OCI-LY3 (cell line): ENCODE data around the gene SLC27A4.
A peak's percentile ranks its signal among the peaks of the same experiment; 100 is the strongest.

Experiments used
- H2AFZ ChIP-seq: fragments of 200-600, 300-600 bp; shearing (Covaris generic); 2 replicates; pipeline ENCODE4 v1.6.0; 2014; ENCODE audit warnings: antibody characterized with exemption, low read depth, low read length
- H3K27ac ChIP-seq: fragments of 200-600, 300-600 bp; sonication (generic); 2 replicates; pipeline ENCODE4 v1.5.1; 2014; ENCODE audit warnings: mild to moderate bottlenecking, low read length, moderate library complexity, mixed read lengths
- H3K27me3 ChIP-seq: fragments of 200-600, 300-600 bp; sonication (generic); 2 replicates; pipeline ENCODE4 v1.6.1; 2014; ENCODE audit warnings: low read depth, low read length, mixed read lengths
- H3K36me3 ChIP-seq: fragments of 200-600, 300-600 bp; sonication (generic); replicated peaks from 2 replicates; pipeline ENCODE3; 2014; ENCODE audit warnings: low read depth, low read length, mixed read lengths
- H3K4me1 ChIP-seq: fragments of 300-600, 200-600 bp; sonication (generic); 2 replicates; pipeline ENCODE4 v1.6.1; 2014; ENCODE audit warnings: low read length, mixed read lengths
- H3K4me2 ChIP-seq: fragments of 200-600, 300-600 bp; sonication (generic); 2 replicates; pipeline ENCODE4 v1.6.1; 2014; ENCODE audit warnings: low read length, mixed read lengths
- H3K4me3 ChIP-seq: fragments of 300-600, 200-600 bp; sonication (generic); 2 replicates; pipeline ENCODE4 v1.5.1; 2014; ENCODE audit warnings: antibody characterized with exemption, mild to moderate bottlenecking, low read length, moderate library complexity
- H3K79me2 ChIP-seq: fragments of 300-600, 200-600 bp; shearing (Covaris generic); 2 replicates; pipeline ENCODE4 v1.6.1; 2014; ENCODE audit warnings: mild to moderate bottlenecking, low read length, mixed read lengths
- H3K9ac ChIP-seq: fragments of 300-600, 200-600 bp; shearing (Covaris generic); 2 replicates; pipeline ENCODE4 v1.6.0; 2014; ENCODE audit warnings: mild to moderate bottlenecking, low read length, moderate library complexity
- H3K9me3 ChIP-seq: fragments of 200-600, 300-600 bp; shearing (Covaris generic); 2 replicates; pipeline ENCODE4 v1.6.1; 2014; ENCODE audit warnings: low read length, mixed read lengths; ENCODE audit not compliant: insufficient read depth
- H4K20me1 ChIP-seq: fragments of 200-600, 300-600 bp; sonication (generic); 2 replicates; pipeline ENCODE4 v1.6.1; 2016; ENCODE audit warnings: low read length, mixed read lengths; ENCODE audit not compliant: insufficient read depth
- EZH2phosphoT487 ChIP-seq: fragments of 200-600 bp; shearing (Covaris generic); IDR thresholded peaks from 2 replicates; pipeline ENCODE4 v1.6.1; 2018; ENCODE audit warnings: antibody characterized with exemption, mixed run types, low read depth
- TF ChIP-seq, protein P1 (sequence below): fragments of 200-600, 300-600 bp; sonication (generic); IDR thresholded peaks from 2 replicates; pipeline ENCODE4 v1.5.1; 2014; ENCODE audit warnings: antibody characterized with exemption, low read length, low read depth

Gene SLC27A4

DNA sequence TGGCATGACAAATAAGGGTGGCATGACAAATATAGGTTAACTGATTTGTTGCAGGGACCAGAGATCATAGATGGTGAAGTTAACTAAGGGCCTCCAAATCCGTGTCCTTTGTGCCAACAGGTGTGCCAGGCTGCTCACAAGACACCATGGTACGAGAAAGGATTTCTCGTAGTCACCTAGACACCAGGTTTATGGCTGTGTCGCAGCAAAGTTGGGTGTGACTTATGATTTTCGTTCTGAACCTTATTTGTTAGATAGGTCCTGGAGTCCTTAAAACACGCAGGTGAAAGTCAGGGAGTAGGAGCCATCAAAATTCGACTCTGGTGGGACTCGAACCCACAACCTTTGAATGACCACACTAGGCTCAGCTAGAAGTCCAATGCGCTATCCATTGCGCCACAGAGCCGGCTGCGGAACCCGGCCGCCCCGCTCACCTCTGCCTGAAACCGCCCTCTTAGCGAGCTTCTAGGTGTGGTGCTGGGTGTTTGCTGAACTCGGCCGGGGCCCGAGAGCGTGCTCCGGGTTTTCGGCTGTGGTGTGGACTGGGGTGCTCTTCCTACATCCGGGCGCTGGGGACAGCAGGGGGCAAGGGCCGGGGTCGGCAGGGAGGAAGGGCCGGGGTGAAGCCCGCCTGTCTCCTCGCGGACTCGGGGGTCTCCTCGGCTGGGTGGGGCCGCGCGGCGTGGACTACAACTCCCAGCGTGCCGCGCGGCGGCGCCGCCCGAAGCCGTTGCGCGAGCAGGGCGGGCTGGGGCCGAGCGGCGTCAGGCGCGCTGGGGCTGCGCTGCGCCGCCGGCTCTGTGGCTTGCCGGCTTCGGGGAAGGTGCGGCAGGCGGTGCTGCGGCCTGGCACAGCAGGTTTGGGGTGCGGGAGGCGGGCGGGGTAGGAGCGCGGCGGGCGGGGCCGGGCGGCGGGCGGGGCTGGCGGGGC, at the start of gene SLC27A4:
Gene SLC27A4, plus strand, starts transcription at position 767 of the 930 bp plus-strand sequence. CDS start 2,606 bp downstream, outside the sequence.
- H3K9ac ChIP-seq: peak within 1 kb of the TSS; percentile 78
- peak within 1 kb of the TSS; percentile 97 for H2AFZ ChIP-seq
- peaks cover 11% of the 10 kb centered on the region for H3K36me3 ChIP-seq
- H4K20me1 ChIP-seq: no peaks in the 10 kb centered on the region
- peaks cover 7% of the 10 kb centered on the region for H3K79me2 ChIP-seq
- peak within 1 kb of the TSS; percentile 95 for H3K4me3 ChIP-seq
- peaks cover 5% of the 10 kb centered on the region for H3K4me1 ChIP-seq
- peak within 1 kb of the TSS; percentile 100 for H3K4me2 ChIP-seq
- H3K9me3 ChIP-seq: no peaks in the 10 kb centered on the region
- no peaks in the 10 kb centered on the region for H3K27me3 ChIP-seq
- peak within 1 kb of the TSS; percentile 48 for H3K27ac ChIP-seq
- TF ChIP-seq, protein P1, sequence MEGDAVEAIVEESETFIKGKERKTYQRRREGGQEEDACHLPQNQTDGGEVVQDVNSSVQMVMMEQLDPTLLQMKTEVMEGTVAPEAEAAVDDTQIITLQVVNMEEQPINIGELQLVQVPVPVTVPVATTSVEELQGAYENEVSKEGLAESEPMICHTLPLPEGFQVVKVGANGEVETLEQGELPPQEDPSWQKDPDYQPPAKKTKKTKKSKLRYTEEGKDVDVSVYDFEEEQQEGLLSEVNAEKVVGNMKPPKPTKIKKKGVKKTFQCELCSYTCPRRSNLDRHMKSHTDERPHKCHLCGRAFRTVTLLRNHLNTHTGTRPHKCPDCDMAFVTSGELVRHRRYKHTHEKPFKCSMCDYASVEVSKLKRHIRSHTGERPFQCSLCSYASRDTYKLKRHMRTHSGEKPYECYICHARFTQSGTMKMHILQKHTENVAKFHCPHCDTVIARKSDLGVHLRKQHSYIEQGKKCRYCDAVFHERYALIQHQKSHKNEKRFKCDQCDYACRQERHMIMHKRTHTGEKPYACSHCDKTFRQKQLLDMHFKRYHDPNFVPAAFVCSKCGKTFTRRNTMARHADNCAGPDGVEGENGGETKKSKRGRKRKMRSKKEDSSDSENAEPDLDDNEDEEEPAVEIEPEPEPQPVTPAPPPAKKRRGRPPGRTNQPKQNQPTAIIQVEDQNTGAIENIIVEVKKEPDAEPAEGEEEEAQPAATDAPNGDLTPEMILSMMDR: no peak

DNA sequence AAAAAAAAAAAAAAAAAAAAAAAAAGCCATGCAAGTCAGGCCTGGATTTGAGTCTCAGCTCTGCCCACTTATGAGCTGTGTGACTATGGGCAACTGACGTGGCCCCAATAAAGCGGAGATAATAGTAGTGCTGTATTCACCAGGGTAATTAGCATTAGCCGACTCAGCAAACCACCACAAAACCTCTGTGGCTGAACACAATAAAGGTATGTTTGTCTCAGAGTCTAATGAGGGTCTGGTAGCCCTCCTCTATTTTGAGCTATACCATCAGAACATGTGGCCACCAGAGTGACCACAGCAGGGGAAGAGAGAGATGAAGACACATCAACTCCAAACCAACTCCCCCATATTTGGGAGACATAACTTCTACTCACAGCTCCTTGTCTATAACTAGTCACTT, 48.3 kb upstream of the SLC27A4 start:
- Histone ChIP-seq H4K20me1 (no peaks in the 10 kb centered on the region), H2AFZ (no peak overlapping the region), H3K4me2 (no peak overlapping the region), H3K79me2 (no peaks in the 10 kb centered on the region), H3K9ac (no peak overlapping the region), H3K4me1 (no peaks in the 10 kb centered on the region), H3K4me3 (no peak overlapping the region), H3K9me3 (no peaks in the 10 kb centered on the region), H3K36me3 (no peaks in the 10 kb centered on the region), H3K27ac (no peak overlapping the region), H3K27me3 (no peaks in the 10 kb centered on the region)
- TF ChIP-seq, protein P1: no peak
- no peak for TF ChIP-seq EZH2phosphoT487

DNA sequence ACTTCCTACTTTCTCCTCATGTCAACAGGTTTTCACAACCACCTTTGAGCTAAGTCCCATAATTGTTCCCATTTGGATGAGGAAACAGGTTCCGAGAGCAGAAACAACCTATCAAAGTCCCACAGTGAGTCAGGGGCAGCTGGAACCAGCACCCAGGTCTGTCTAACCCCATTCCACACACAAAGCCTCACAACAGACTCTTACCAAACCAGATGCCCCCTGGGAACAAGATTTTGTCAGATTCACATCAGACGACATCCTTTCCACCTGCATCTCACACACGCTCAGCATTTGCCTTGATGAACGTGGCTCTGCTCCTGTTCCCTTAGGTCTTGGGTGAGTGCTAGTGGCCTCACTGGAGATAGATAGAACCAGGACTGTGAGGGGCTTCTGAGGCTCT, 47.2 kb upstream of the SLC27A4 start:
- H4K20me1 ChIP-seq: no peaks in the 10 kb centered on the region
- H3K4me1 ChIP-seq: no peaks in the 10 kb centered on the region
- no peaks in the 10 kb centered on the region for H3K79me2 ChIP-seq
- H3K27ac ChIP-seq: no peak overlapping the region
- no peak overlapping the region for H3K4me3 ChIP-seq
- TF ChIP-seq EZH2phosphoT487: no peak
- TF ChIP-seq, protein P1: no peak
- H3K9me3 ChIP-seq: no peaks in the 10 kb centered on the region
- H3K9ac ChIP-seq: no peak overlapping the region
- no peak overlapping the region for H2AFZ ChIP-seq
- H3K36me3 ChIP-seq: no peaks in the 10 kb centered on the region
- no peak overlapping the region for H3K4me2 ChIP-seq
- H3K27me3 ChIP-seq: no peaks in the 10 kb centered on the region

DNA sequence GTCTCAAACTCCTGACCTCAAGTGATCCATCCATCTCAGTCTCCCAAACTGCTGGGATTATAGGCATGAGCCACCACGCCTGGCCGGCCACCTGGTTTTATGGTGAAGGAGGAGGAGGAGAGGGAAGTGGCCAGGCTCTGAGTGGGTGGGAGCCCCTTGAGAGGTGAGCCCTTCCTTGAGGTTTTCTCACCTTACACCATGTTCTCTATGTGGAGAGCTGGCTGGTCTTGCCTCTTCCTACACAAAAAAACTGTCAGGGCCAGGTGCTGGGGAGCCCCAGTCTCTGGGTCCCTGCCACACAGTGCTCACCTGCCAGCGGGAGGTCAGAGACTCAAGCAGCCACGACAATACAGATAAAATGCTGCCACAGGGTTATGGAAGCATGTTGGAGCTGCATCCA, 46.2 kb upstream of the SLC27A4 start:
- H3K27me3 ChIP-seq: no peaks in the 10 kb centered on the region
- H4K20me1 ChIP-seq: no peaks in the 10 kb centered on the region
- H3K79me2 ChIP-seq: no peaks in the 10 kb centered on the region
- H3K36me3 ChIP-seq: no peaks in the 10 kb centered on the region
- no peak overlapping the region for H2AFZ ChIP-seq
- H3K9me3 ChIP-seq: no peaks in the 10 kb centered on the region
- no peak for TF ChIP-seq EZH2phosphoT487
- TF ChIP-seq, protein P1: no peak
- no peak overlapping the region for H3K9ac ChIP-seq
- no peaks in the 10 kb centered on the region for H3K4me1 ChIP-seq
- no peak overlapping the region for H3K4me3 ChIP-seq
- no peak overlapping the region for H3K4me2 ChIP-seq
- H3K27ac ChIP-seq: no peak overlapping the region
